Activated naive CD4-positive, alpha-beta T cell treated with anti-CD3 and anti-CD28 coated beads, Interleukin-2, amount 10 ng/mL, durations not matched to agents 7 days and 5 days (primary cell): ENCODE measurements around the gene SMIM10L2A.

Experiments
- CTCF ChIA-PET: fragments of 350-600 bp; sonication (Branson Sonifier 250); formaldehyde crosslinking; loops from one replicate; lab custom pipeline; 2021; ENCODE audit warnings: antibody characterized with exemption; lab: Charles Lee
- DNase-seq: peaks from one replicate; pipeline ENCODE4 v3.0.0-alpha.2; 2020
- H3K27ac Mint-ChIP-seq: one replicate; pipeline ENCODE4 v1.8.0; 2021; ENCODE audit warnings: mild to moderate bottlenecking, moderate library complexity, mixed read lengths
- H3K27me3 Mint-ChIP-seq: one replicate; pipeline ENCODE4 v1.8.0; 2021; ENCODE audit warnings: mild to moderate bottlenecking, mixed read lengths
- H3K36me3 Mint-ChIP-seq: one replicate; pipeline ENCODE4 v1.8.0; 2021; ENCODE audit warnings: mixed read lengths
- H3K4me1 Mint-ChIP-seq: one replicate; pipeline ENCODE4 v1.8.0; 2021; ENCODE audit warnings: mixed read lengths
- H3K4me3 Mint-ChIP-seq: one replicate; pipeline ENCODE4 v1.8.0; 2021; ENCODE audit warnings: mild to moderate bottlenecking, moderate library complexity, mixed read lengths
- H3K9me3 Mint-ChIP-seq: one replicate; pipeline ENCODE4 v1.8.0; 2021; ENCODE audit warnings: mixed read lengths

SMIM10L2A gene

GRCh38 chrX:135421932-135422809 lies at the start of gene SMIM10L2A:
Gene SMIM10L2A, plus strand, starts transcription at chrX:135421944. Its CDS starts 188 bp downstream, at chrX:135422132.
- CTCF ChIA-PET, result interaction anchor here (1.4 kb wide), 1 partner anchor 33 kb away, joined by 3 read pairs; no protein-coding TSS in a partner anchor
- peaks cover 5% of the 10 kb centered on the region for H3K4me1 Mint-ChIP-seq
- no peak for DNase-seq
- peak within 1 kb of the TSS; percentile 69 for H3K4me3 Mint-ChIP-seq
- H3K27me3 Mint-ChIP-seq, result peaks cover 38% of the 10 kb centered on the region
- no peaks in the 10 kb centered on the region for H3K9me3 Mint-ChIP-seq
- no peaks in the 10 kb centered on the region for H3K36me3 Mint-ChIP-seq
- H3K27ac Mint-ChIP-seq, result no peak within 1 kb of the TSS

- Mint-ChIP-seq H3K36me3 (peaks cover 8% of the 10 kb centered on the region), H3K27me3 (no peaks in the 10 kb centered on the region), H3K4me1 (no peaks in the 10 kb centered on the region), H3K4me3 (no peak overlapping the region), H3K27ac (no peak overlapping the region), H3K9me3 (peaks cover 12% of the 10 kb centered on the region)
- DNase-seq, result no peak
- CTCF ChIA-PET, result no interaction called here
Observed at GRCh38 chrX:135373357-135373756, 48.4 kb upstream of the SMIM10L2A start.

- CTCF ChIA-PET, result no interaction called here
- H3K4me3 Mint-ChIP-seq, result no peak overlapping the region
- H3K4me1 Mint-ChIP-seq, result peaks cover 44% of the 10 kb centered on the region
- DNase-seq, result no peak
- no peaks in the 10 kb centered on the region for H3K9me3 Mint-ChIP-seq
- H3K27ac Mint-ChIP-seq, result peak overlapping the region; percentile 96
- H3K27me3 Mint-ChIP-seq, result no peaks in the 10 kb centered on the region
- H3K36me3 Mint-ChIP-seq, result peaks cover 6% of the 10 kb centered on the region
Observed at GRCh38 chrX:135382260-135382659, 39.5 kb upstream of the SMIM10L2A start.

- no peaks in the 10 kb centered on the region for H3K9me3 Mint-ChIP-seq
- DNase-seq, result no peak
- peaks cover 44% of the 10 kb centered on the region for H3K4me1 Mint-ChIP-seq
- H3K27ac Mint-ChIP-seq, result peak overlapping the region; percentile 96
- H3K4me3 Mint-ChIP-seq, result peak overlapping the region; percentile 53
- peaks cover 6% of the 10 kb centered on the region for H3K36me3 Mint-ChIP-seq
- no peaks in the 10 kb centered on the region for H3K27me3 Mint-ChIP-seq
- CTCF ChIA-PET, result no interaction called here
Observed at GRCh38 chrX:135383249-135383648, 38.5 kb upstream of the SMIM10L2A start.

GRCh38 chrX:135384161-135384836 lies 37.4 kb upstream of the SMIM10L2A start:
- H3K27me3 Mint-ChIP-seq, result no peaks in the 10 kb centered on the region
- H3K4me1 Mint-ChIP-seq, result peaks cover 43% of the 10 kb centered on the region
- peak overlapping the region; percentile 53 for H3K4me3 Mint-ChIP-seq
- peaks cover 6% of the 10 kb centered on the region for H3K36me3 Mint-ChIP-seq
- H3K9me3 Mint-ChIP-seq, result no peaks in the 10 kb centered on the region
- peak overlapping the region; percentile 96 for H3K27ac Mint-ChIP-seq
- DNase-seq, result peak; percentile 62
- CTCF ChIA-PET, result no interaction called here

- CTCF ChIA-PET, result interaction anchor here (0.8 to 0.9 kb wide), 2 partner anchors 33 to 277 kb away, joined by 3 read pairs; partner anchors contain the start of gene SMIM10L2A
- no peak overlapping the region for H3K27ac Mint-ChIP-seq
- H3K27me3 Mint-ChIP-seq, result no peaks in the 10 kb centered on the region
Observed at GRCh38 chrX:135388841-135389240, 32.9 kb upstream of the SMIM10L2A start.

GRCh38 chrX:135389243-135389642 lies 32.5 kb upstream of the SMIM10L2A start:
- H3K27ac Mint-ChIP-seq, result no peak overlapping the region
- no peak for DNase-seq
- no peaks in the 10 kb centered on the region for H3K27me3 Mint-ChIP-seq
- H3K36me3 Mint-ChIP-seq, result peaks cover 5% of the 10 kb centered on the region
- CTCF ChIA-PET, result interaction anchor here (0.8 to 0.9 kb wide), 2 partner anchors 33 to 278 kb away, joined by 3 read pairs; partner anchors contain the start of gene SMIM10L2A
- H3K9me3 Mint-ChIP-seq, result no peaks in the 10 kb centered on the region
- no peak overlapping the region for H3K4me3 Mint-ChIP-seq
- H3K4me1 Mint-ChIP-seq, result peaks cover 22% of the 10 kb centered on the region

More at GRCh38 chrX:135388841-135389240, 32.9 kb upstream of the SMIM10L2A start:
- Mint-ChIP-seq H3K4me1 (peaks cover 24% of the 10 kb centered on the region), H3K9me3 (no peaks in the 10 kb centered on the region), H3K36me3 (peaks cover 5% of the 10 kb centered on the region), H3K4me3 (no peak overlapping the region)
- no peak for DNase-seq

- CTCF ChIA-PET, result interaction anchor here (0.8 to 0.9 kb wide), 2 partner anchors 32 to 278 kb away, joined by 3 read pairs; partner anchors contain the start of gene SMIM10L2A
- DNase-seq, result no peak
- Mint-ChIP-seq H3K27ac (no peak overlapping the region), H3K36me3 (peaks cover 5% of the 10 kb centered on the region), H3K4me1 (peaks cover 19% of the 10 kb centered on the region), H3K9me3 (no peaks in the 10 kb centered on the region), H3K27me3 (no peaks in the 10 kb centered on the region), H3K4me3 (no peak overlapping the region)
Observed at GRCh38 chrX:135389717-135390116, 32.0 kb upstream of the SMIM10L2A start.

GRCh38 chrX:135391734-135392133 lies 30.0 kb upstream of the SMIM10L2A start:
- H3K4me3 Mint-ChIP-seq, result no peak overlapping the region
- CTCF ChIA-PET, result interaction anchor here (0.7 kb wide), 1 partner anchor 18 kb away, joined by 4 read pairs; no protein-coding TSS in a partner anchor
- no peak overlapping the region for H3K27ac Mint-ChIP-seq
- peaks cover 9% of the 10 kb centered on the region for H3K4me1 Mint-ChIP-seq
- peaks cover 4% of the 10 kb centered on the region for H3K36me3 Mint-ChIP-seq
- H3K9me3 Mint-ChIP-seq, result no peaks in the 10 kb centered on the region
- DNase-seq, result no peak
- no peaks in the 10 kb centered on the region for H3K27me3 Mint-ChIP-seq

- H3K36me3 Mint-ChIP-seq, result no peaks in the 10 kb centered on the region
- H3K27ac Mint-ChIP-seq, result no peak overlapping the region
- no peaks in the 10 kb centered on the region for H3K27me3 Mint-ChIP-seq
- no peaks in the 10 kb centered on the region for H3K9me3 Mint-ChIP-seq
- no peak overlapping the region for H3K4me3 Mint-ChIP-seq
- CTCF ChIA-PET, result no interaction called here
- H3K4me1 Mint-ChIP-seq, result peaks cover 9% of the 10 kb centered on the region
- DNase-seq, result no peak
Observed at GRCh38 chrX:135393051-135393450, 28.7 kb upstream of the SMIM10L2A start.

GRCh38 chrX:135395064-135395463 lies 26.7 kb upstream of the SMIM10L2A start:
- CTCF ChIA-PET, result no interaction called here

GRCh38 chrX:135396109-135396508 lies 25.6 kb upstream of the SMIM10L2A start:
- Mint-ChIP-seq H3K4me1 (peaks cover 5% of the 10 kb centered on the region), H3K36me3 (no peaks in the 10 kb centered on the region), H3K27me3 (no peaks in the 10 kb centered on the region), H3K4me3 (no peak overlapping the region), H3K27ac (no peak overlapping the region), H3K9me3 (no peaks in the 10 kb centered on the region)
- CTCF ChIA-PET, result no interaction called here
- no peak for DNase-seq

More at GRCh38 chrX:135395064-135395463, 26.7 kb upstream of the SMIM10L2A start:
- Mint-ChIP-seq H3K4me1 (peaks cover 5% of the 10 kb centered on the region), H3K27ac (no peak overlapping the region), H3K4me3 (no peak overlapping the region), H3K9me3 (no peaks in the 10 kb centered on the region), H3K27me3 (no peaks in the 10 kb centered on the region), H3K36me3 (no peaks in the 10 kb centered on the region)
- DNase-seq, result no peak

GRCh38 chrX:135396566-135396965 lies 25.2 kb upstream of the SMIM10L2A start:
- CTCF ChIA-PET, result no interaction called here
- H3K9me3 Mint-ChIP-seq, result no peaks in the 10 kb centered on the region
- no peak for DNase-seq
- no peaks in the 10 kb centered on the region for H3K36me3 Mint-ChIP-seq
- peaks cover 7% of the 10 kb centered on the region for H3K4me1 Mint-ChIP-seq
- H3K27ac Mint-ChIP-seq, result no peak overlapping the region
- no peak overlapping the region for H3K4me3 Mint-ChIP-seq
- no peaks in the 10 kb centered on the region for H3K27me3 Mint-ChIP-seq

GRCh38 chrX:135397652-135398051 lies 24.1 kb upstream of the SMIM10L2A start:
- no peaks in the 10 kb centered on the region for H3K9me3 Mint-ChIP-seq
- no peak overlapping the region for H3K4me3 Mint-ChIP-seq
- H3K27ac Mint-ChIP-seq, result no peak overlapping the region
- DNase-seq, result no peak
- no peaks in the 10 kb centered on the region for H3K36me3 Mint-ChIP-seq
- CTCF ChIA-PET, result no interaction called here
- no peaks in the 10 kb centered on the region for H3K27me3 Mint-ChIP-seq
- H3K4me1 Mint-ChIP-seq, result peaks cover 13% of the 10 kb centered on the region
